LNCAP (cell line): Measurements from ENCODE around the gene MINDY4.

ENCODE experiments used
- TF ChIP-seq, protein P1 (sequence below): fragments of 450-650 bp; IDR thresholded peaks from 2 replicates; pipeline ENCODE4 v1.5.1; 2017; ENCODE audit warnings: mild to moderate bottlenecking

The MINDY4 gene

DNA sequence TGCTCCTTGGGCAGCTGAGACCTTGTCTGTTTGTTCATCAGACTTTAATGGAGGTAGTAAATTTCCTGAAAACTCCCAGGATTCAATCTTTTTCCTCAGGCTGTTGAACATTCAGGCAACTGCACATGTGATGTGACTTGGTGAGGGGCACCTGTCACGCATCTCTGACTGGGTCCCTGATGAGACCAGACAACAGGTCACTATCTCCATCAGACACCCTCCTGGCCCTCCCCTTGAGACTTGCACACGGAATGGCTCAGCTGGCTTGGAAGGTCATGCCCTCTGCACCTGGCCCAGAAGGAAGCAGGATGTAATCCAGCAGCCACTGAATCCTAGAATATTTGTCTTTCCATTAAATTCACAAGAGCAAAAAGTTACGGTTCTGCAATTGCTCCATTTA is 156.3 kb downstream of the MINDY4 start:
- TF ChIP-seq, protein P1, sequence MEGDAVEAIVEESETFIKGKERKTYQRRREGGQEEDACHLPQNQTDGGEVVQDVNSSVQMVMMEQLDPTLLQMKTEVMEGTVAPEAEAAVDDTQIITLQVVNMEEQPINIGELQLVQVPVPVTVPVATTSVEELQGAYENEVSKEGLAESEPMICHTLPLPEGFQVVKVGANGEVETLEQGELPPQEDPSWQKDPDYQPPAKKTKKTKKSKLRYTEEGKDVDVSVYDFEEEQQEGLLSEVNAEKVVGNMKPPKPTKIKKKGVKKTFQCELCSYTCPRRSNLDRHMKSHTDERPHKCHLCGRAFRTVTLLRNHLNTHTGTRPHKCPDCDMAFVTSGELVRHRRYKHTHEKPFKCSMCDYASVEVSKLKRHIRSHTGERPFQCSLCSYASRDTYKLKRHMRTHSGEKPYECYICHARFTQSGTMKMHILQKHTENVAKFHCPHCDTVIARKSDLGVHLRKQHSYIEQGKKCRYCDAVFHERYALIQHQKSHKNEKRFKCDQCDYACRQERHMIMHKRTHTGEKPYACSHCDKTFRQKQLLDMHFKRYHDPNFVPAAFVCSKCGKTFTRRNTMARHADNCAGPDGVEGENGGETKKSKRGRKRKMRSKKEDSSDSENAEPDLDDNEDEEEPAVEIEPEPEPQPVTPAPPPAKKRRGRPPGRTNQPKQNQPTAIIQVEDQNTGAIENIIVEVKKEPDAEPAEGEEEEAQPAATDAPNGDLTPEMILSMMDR = no peak

DNA sequence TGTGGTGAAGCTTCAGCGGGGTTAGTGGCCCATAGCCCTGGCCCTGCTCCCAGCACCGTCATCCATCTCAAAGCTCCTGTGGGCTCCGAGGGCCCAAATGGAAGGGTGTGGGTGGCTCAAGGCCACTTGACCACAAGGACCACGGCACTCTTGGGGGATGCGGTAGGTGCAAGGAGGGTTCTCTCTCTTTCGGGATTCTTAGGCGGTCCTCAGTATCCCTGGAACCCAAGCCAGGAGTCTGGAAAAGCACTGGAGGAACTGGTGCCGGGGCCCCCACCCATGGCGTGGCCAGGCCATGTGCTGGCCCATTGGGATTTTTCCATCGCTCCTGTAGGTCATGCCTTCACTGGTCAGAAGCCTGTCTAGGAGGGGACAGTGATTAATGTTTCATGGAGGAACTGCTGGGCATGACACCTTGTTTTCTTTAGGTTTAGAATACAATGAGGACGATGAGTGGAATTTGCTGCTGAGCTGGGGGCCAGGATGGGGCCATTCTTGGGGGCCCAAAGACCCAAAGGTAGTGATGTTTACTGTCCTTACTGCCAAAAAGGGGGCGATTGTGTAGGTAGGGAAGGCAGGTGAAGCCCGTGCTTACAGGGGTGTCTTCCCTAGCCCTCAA is 157.1 kb downstream of the MINDY4 start:
- TF ChIP-seq, protein P1 = no peak

- TF ChIP-seq, protein P1 = no peak
Measured at GRCh38 chr7:30929686-30930085, 158.5 kb downstream of the MINDY4 start.

DNA sequence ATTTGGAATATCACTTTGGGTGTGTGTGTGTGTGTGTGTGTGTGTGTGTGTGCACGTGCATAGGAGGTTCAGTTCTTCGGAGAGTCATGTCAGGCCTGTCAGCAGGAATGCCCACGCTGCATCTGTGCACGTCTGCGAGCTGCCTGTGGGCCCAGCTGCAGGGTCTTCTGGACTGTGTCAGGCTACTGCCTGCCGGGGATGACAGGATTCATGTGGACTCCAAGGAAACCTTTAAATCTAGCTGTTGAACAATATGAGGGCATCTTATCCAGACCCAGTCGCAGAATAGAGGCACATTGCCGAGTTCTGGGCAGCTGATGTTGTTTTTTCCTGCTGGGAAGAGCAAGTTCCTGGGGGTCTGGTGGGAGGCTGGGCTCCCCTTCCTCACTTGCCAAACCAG is 159.4 kb downstream of the MINDY4 start:
- TF ChIP-seq, protein P1 = no peak

DNA sequence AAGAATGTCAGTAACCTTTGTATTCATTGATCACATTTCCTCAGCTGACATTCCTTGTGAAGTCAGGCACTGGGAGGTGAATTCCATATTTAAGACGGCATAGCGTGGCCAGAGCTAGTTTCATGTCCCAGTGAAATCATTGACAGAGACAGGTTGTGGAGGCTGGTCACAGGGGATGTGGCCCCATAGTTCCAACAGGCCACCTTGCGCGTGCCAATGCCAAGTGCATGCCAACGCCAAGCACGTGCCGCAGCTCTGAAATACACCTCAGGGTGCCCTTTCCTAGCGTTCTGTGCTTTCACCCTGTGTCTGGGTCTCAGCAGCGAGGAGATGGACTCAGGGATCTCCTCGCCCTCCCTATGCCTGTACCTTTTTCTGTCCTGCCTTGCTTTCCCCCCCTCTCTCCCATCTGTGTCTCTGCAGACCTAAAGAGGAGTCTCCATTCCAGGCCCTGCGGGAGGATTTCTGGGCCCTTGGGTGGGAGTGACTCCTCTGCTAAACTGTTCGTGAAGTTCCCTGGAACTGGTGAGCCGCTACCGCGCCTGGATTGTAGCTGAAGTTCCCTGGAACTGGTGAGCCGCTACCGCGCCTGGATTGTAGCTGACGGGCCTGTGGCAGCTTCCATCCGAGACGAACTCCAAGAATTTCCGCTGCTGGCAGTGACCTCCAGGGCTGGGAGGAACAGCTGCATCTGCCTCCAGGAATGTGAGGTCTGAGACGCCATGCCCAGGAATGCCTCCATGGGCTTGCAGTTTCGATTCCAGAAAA is 160.1 kb downstream of the MINDY4 start:
- TF ChIP-seq, protein P1 = no peak

DNA sequence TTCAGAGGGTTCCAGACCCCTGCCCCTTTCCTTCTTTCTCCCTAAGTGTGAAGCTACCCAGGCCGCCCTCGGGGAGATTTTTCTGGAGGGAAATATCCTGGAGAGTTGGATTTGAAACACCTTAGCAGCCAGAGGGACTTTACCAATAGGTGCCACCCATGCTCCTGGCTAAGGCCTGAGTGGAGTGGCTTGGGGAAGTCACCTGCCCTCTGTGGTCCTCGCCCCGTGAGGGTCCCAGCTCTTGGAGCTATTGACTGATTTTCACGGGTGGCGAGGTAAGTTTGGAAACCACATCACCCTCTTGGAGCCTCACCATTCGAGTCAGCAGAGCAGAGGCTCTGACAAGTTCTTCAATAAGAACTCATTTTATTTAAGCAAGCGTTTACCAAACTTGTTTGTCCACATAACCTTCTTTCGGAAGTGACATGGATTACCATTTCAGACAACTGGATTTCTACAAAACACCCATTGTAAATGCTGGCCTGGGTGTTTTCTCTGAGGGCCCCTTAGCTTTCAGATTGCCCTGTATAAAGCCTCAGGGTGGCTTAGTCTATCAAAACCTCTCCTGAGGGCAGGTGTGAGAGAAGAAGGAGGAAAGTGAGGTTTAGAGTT is 160.8 kb downstream of the MINDY4 start:
- TF ChIP-seq, protein P1 = no peak

GRCh38 chr7:30932562-30932961 is 161.3 kb downstream of the MINDY4 start:
- TF ChIP-seq, protein P1 = no peak
